DMS 273 (cell line): ENCODE data around the gene RGMB.

Source experiments
- DNase-seq: peaks from one replicate; lab custom pipeline; 2025; ENCODE audit not compliant: unreplicated experiment; lab: John Stamatoyannopoulos, UW

Gene RGMB

GRCh38 chr5:98816582-98817222, 43.2 kb downstream of the RGMB start:
- DNase-seq, result peak; percentile 80

GRCh38 chr5:98825582-98826375, 52.3 kb downstream of the RGMB start:
- DNase-seq, result no peak

GRCh38 chr5:98827161-98827560, 53.7 kb downstream of the RGMB start:
- DNase-seq, result peak; percentile 76

- DNase-seq, result no peak
Observed at GRCh38 chr5:98827588-98828284, 54.3 kb downstream of the RGMB start.

GRCh38 chr5:98836175-98836574, 62.7 kb downstream of the RGMB start:
- DNase-seq, result no peak

- no peak for DNase-seq
Observed at GRCh38 chr5:98839469-98840383, 66.3 kb downstream of the RGMB start.

- DNase-seq, result no peak
Observed at GRCh38 chr5:98840946-98841345, 67.5 kb downstream of the RGMB start.

- no peak for DNase-seq
Observed at GRCh38 chr5:98843481-98843880, 70.0 kb downstream of the RGMB start.

GRCh38 chr5:98844865-98845264, 71.4 kb downstream of the RGMB start:
- DNase-seq, result no peak

GRCh38 chr5:98845878-98846277, 72.4 kb downstream of the RGMB start:
- no peak for DNase-seq
